Measurements from ENCODE around the gene DNAJC16. TPM values are rescaled to one million over a fixed set of nuclear protein-coding genes. Genes with fewer than 3 reads are reported as not detected.

Gene DNAJC16
- total and polyA plus RNA-seq, 2 of the 13 experiments (the other 11 are each of a cell fraction or from before 2014, with no cell fraction given): 11.4 to 15.4 TPM

GRCh38 chr1:15524283-15525049 is 2.2 kb upstream of the DNAJC16 start (continued):
- no peak for TF ChIP-seq FOXA1 (IDR thresholded peaks at IDR 0.05)
- no peak for TF ChIP-seq FOXA1 (CRISPR knock-in tag; IDR thresholded peaks at IDR 0.05)
- TF ChIP-seq FOSL1 (CRISPR knock-in tag; IDR thresholded peaks at IDR 0.05; ENCODE audit: borderline replicate concordance): no peak
- TF ChIP-seq ZNF224 (CRISPR knock-in tag; IDR thresholded peaks at IDR 0.05): no peak
- peak; percentile 89 for TF ChIP-seq CEBPB (IDR thresholded peaks at IDR 0.05; ENCODE audit: borderline replicate concordance, low read depth, low read length)
- TF ChIP-seq MYC (CRISPR knock-in tag; IDR thresholded peaks at IDR 0.05; ENCODE audit: borderline replicate concordance): 0 out of 2 replicates have a peak, but pooled peaks have one; percentile 7
- TF ChIP-seq ZNF124 (CRISPR knock-in tag; IDR thresholded peaks at IDR 0.05): no peak
- no peak for TF ChIP-seq MTA3 (CRISPR knock-in tag; IDR thresholded peaks at IDR 0.05)
- TF ChIP-seq ZMYM2 (CRISPR knock-in tag; IDR thresholded peaks at IDR 0.05): no peak
- no peak for TF ChIP-seq BCL6 (CRISPR knock-in tag; IDR thresholded peaks at IDR 0.05)
- TF ChIP-seq POLR2AphosphoS5 (IDR thresholded peaks at IDR 0.05; ENCODE audit: low read depth, low read length): no peak
- no peak for TF ChIP-seq ATF2 (CRISPR knock-in tag; IDR thresholded peaks at IDR 0.05)
- 0 out of 2 replicates have a peak, but pooled peaks have one; percentile 47 for TF ChIP-seq MEIS1 (CRISPR knock-in tag; IDR thresholded peaks at IDR 0.05; ENCODE audit: borderline replicate concordance)
- no peak for TF ChIP-seq ZNF235 (CRISPR knock-in tag; IDR thresholded peaks at IDR 0.05; ENCODE audit: borderline replicate concordance)
- TF ChIP-seq GABPB1 (CRISPR knock-in tag; IDR thresholded peaks at IDR 0.05): peak; percentile 35; the same call in 1 of the 2 replicates
- TF ChIP-seq AHR (CRISPR knock-in tag; IDR thresholded peaks at IDR 0.05): no peak
- no peak for TF ChIP-seq MXI1 (IDR thresholded peaks at IDR 0.05; ENCODE audit: borderline replicate concordance, low read depth, low read length)
- no peak for TF ChIP-seq ZFY (CRISPR knock-in tag; IDR thresholded peaks at IDR 0.05)
- TF ChIP-seq NR2C2 (CRISPR knock-in tag; IDR thresholded peaks at IDR 0.05; ENCODE audit: borderline replicate concordance): peak; percentile 95
- no peak for TF ChIP-seq CHCHD3 (CRISPR knock-in tag; IDR thresholded peaks at IDR 0.05)
- TF ChIP-seq, protein P1, sequence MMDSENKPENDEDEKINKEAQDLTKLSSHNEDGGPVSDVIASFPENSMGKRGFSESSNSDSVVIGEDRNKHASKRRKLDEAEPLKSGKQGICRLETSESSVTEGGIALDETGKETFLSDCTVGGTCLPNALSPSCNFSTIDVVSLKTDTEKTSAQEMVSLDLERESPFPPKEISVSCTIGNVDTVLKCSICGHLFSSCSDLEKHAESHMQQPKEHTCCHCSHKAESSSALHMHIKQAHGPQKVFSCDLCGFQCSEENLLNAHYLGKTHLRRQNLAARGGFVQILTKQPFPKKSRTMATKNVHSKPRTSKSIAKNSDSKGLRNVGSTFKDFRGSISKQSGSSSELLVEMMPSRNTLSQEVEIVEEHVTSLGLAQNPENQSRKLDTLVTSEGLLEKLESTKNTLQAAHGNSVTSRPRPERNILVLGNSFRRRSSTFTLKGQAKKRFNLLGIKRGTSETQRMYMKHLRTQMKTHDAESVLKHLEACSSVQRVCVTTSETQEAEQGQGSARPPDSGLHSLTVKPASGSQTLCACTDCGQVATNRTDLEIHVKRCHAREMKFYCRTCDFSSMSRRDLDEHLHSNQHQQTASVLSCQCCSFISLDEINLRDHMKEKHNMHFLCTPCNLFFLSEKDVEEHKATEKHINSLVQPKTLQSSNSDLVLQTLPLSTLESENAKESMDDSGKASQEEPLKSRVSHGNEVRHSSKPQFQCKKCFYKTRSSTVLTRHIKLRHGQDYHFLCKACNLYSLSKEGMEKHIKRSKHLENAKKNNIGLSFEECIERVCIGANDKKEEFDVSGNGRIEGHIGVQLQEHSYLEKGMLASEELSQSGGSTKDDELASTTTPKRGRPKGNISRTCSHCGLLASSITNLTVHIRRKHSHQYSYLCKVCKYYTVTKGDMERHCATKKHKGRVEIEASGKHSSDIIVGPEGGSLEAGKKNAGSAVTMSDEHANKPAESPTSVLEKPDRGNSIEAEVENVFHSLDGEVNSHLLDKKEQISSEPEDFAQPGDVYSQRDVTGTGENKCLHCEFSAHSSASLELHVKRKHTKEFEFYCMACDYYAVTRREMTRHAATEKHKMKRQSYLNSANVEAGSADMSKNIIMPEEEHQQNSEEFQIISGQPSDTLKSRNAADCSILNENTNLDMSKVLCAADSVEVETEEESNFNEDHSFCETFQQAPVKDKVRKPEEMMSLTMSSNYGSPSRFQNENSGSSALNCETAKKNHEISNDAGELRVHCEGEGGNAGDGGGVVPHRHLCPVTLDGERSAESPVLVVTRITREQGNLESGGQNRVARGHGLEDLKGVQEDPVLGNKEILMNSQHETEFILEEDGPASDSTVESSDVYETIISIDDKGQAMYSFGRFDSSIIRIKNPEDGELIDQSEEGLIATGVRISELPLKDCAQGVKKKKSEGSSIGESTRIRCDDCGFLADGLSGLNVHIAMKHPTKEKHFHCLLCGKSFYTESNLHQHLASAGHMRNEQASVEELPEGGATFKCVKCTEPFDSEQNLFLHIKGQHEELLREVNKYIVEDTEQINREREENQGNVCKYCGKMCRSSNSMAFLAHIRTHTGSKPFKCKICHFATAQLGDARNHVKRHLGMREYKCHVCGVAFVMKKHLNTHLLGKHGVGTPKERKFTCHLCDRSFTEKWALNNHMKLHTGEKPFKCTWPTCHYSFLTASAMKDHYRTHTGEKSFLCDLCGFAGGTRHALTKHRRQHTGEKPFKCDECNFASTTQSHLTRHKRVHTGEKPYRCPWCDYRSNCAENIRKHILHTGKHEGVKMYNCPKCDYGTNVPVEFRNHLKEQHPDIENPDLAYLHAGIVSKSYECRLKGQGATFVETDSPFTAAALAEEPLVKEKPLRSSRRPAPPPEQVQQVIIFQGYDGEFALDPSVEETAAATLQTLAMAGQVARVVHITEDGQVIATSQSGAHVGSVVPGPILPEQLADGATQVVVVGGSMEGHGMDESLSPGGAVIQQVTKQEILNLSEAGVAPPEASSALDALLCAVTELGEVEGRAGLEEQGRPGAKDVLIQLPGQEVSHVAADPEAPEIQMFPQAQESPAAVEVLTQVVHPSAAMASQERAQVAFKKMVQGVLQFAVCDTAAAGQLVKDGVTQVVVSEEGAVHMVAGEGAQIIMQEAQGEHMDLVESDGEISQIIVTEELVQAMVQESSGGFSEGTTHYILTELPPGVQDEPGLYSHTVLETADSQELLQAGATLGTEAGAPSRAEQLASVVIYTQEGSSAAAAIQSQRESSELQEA (CRISPR knock-in tag; IDR thresholded peaks at IDR 0.05; ENCODE audit: not compliant biosample characterization): no peak
- no peak for TF ChIP-seq ELF4 (CRISPR knock-in tag; IDR thresholded peaks at IDR 0.05; ENCODE audit: borderline replicate concordance)
- TF ChIP-seq JUN (CRISPR knock-in tag; IDR thresholded peaks at IDR 0.05): 0 out of 2 replicates have a peak, but pooled peaks have one; percentile 26

All from HepG2 (cell line).